ENCODE measurements around the gene ACP7.

ACP7 gene

DNA sequence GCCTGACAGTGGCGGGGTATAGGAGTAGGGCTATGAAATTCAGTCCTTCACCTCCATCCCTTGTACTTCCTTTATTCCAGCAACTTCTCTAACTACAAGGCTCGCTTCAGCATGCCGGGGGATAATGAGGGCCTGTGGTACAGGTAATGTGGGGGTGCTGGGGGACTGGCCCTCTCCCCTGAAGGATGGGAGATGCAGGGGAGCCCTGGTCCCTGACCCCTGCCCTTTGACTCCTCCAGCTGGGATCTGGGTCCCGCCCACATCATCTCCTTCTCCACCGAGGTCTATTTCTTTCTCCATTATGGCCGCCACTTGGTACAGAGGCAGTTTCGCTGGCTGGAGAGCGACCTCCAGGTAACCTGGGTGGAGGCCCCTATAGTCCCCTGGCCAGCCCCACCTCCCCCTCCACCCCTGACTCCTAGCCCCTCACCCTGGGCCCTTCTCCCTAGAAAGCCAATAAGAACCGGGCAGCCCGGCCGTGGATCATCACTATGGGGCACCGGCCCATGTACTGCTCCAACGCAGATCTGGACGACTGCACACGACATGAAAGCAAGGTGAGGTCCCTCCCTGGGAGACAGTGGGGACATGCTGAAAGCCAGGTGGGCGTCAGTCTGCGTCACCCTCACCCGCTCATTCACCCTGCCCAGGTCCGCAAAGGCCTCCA is 16.5 kb downstream of the ACP7 start:
- ATAC-seq = no peak
- TF ChIP-seq POU6F1 (CRISPR knock-in tag; IDR thresholded peaks at IDR 0.05; ENCODE audit: borderline replicate concordance, low read depth) = no peak
- no peak for TF ChIP-seq GLIS3 (CRISPR knock-in tag; IDR thresholded peaks at IDR 0.05)
- TF ChIP-seq, protein P1, sequence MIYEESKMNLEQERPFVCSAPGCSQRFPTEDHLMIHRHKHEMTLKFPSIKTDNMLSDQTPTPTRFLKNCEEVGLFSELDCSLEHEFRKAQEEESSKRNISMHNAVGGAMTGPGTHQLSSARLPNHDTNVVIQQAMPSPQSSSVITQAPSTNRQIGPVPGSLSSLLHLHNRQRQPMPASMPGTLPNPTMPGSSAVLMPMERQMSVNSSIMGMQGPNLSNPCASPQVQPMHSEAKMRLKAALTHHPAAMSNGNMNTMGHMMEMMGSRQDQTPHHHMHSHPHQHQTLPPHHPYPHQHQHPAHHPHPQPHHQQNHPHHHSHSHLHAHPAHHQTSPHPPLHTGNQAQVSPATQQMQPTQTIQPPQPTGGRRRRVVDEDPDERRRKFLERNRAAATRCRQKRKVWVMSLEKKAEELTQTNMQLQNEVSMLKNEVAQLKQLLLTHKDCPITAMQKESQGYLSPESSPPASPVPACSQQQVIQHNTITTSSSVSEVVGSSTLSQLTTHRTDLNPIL (CRISPR knock-in tag; IDR thresholded peaks at IDR 0.05; ENCODE audit: low read depth) = no peak
- no peak for TF ChIP-seq ESRRG (CRISPR knock-in tag; IDR thresholded peaks at IDR 0.05)

DNA sequence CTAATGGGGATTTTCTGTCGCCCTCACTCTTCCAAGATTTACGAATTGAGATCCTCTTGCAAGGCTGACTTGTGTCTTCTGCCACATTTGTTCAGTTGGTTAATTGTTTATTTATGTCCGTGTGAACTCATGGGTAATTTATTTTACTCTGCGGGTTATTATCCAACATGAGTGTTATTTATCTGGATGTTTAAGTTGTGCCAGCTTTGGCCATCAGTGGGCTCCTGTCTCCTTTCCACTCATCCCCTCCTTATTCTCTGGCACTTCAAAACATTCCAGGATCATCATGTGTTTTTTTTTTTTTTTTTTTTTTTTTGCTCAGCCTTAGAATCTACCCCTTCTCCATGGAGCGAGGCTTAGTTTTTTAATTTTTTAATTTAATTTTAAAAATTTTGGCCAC is 19.0 kb downstream of the ACP7 start:
- no peak for ATAC-seq
- TF ChIP-seq ZC3H10 (CRISPR knock-in tag; IDR thresholded peaks at IDR 0.05) = no peak
- TF ChIP-seq, protein P2, sequence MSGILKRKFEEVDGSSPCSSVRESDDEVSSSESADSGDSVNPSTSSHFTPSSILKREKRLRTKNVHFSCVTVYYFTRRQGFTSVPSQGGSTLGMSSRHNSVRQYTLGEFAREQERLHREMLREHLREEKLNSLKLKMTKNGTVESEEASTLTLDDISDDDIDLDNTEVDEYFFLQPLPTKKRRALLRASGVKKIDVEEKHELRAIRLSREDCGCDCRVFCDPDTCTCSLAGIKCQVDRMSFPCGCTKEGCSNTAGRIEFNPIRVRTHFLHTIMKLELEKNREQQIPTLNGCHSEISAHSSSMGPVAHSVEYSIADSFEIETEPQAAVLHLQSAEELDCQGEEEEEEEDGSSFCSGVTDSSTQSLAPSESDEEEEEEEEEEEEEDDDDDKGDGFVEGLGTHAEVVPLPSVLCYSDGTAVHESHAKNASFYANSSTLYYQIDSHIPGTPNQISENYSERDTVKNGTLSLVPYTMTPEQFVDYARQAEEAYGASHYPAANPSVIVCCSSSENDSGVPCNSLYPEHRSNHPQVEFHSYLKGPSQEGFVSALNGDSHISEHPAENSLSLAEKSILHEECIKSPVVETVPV (CRISPR knock-in tag; IDR thresholded peaks at IDR 0.05) = no peak
- no peak for TF ChIP-seq ZFP3 (CRISPR knock-in tag; IDR thresholded peaks at IDR 0.05)
- TF ChIP-seq ZNF565 (CRISPR knock-in tag; conservative IDR thresholded peaks at IDR 0.05; ENCODE audit: low read depth) = no peak
- no peak for TF ChIP-seq ARNTL (CRISPR knock-in tag; IDR thresholded peaks at IDR 0.05; ENCODE audit: borderline replicate concordance, low read depth)
- TF ChIP-seq CSDC2 (CRISPR knock-in tag; IDR thresholded peaks at IDR 0.05) = no peak
- no peak for TF ChIP-seq ISL1 (CRISPR knock-in tag; IDR thresholded peaks at IDR 0.05)
- TF ChIP-seq SNAI2 (CRISPR knock-in tag; IDR thresholded peaks at IDR 0.05) = no peak
- TF ChIP-seq PPARA (CRISPR knock-in tag; IDR thresholded peaks at IDR 0.05; ENCODE audit: borderline replicate concordance) = no peak
- TF ChIP-seq, protein P3, sequence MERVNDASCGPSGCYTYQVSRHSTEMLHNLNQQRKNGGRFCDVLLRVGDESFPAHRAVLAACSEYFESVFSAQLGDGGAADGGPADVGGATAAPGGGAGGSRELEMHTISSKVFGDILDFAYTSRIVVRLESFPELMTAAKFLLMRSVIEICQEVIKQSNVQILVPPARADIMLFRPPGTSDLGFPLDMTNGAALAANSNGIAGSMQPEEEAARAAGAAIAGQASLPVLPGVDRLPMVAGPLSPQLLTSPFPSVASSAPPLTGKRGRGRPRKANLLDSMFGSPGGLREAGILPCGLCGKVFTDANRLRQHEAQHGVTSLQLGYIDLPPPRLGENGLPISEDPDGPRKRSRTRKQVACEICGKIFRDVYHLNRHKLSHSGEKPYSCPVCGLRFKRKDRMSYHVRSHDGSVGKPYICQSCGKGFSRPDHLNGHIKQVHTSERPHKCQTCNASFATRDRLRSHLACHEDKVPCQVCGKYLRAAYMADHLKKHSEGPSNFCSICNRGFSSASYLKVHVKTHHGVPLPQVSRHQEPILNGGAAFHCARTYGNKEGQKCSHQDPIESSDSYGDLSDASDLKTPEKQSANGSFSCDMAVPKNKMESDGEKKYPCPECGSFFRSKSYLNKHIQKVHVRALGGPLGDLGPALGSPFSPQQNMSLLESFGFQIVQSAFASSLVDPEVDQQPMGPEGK (CRISPR knock-in tag; IDR thresholded peaks at IDR 0.05; ENCODE audit: borderline replicate concordance) = no peak
- TF ChIP-seq, protein P1 (CRISPR knock-in tag; IDR thresholded peaks at IDR 0.05; ENCODE audit: low read depth) = no peak
- no peak for TF ChIP-seq OSR1 (CRISPR knock-in tag; IDR thresholded peaks at IDR 0.05)

DNA sequence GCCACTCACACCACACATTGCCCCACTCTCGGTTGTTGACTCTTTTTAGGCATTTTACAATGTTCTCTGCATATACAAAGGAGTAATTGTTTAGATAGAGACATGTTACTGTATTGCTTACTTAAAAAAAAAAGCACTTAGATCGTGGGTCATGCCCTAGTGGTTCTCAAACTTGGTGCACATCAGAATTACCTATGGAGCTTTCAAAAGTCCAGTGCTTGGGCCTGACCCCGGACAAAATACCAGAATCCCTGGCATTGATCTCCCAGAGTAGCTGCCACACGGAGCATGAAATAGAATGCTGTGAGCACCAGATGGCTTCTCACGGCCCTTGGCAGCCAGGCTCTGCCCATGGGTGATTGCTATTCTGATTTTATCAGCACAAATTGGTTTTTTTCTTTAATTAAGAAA is 20.0 kb downstream of the ACP7 start:
- ATAC-seq = no peak
- no peak for TF ChIP-seq ARNTL (CRISPR knock-in tag; IDR thresholded peaks at IDR 0.05; ENCODE audit: borderline replicate concordance, low read depth)
- TF ChIP-seq, protein P2 (CRISPR knock-in tag; IDR thresholded peaks at IDR 0.05) = no peak
- TF ChIP-seq ZFP3 (CRISPR knock-in tag; IDR thresholded peaks at IDR 0.05) = no peak
- TF ChIP-seq ISL1 (CRISPR knock-in tag; IDR thresholded peaks at IDR 0.05) = no peak

GRCh38 chr19:39106194-39106593 is 22.0 kb downstream of the ACP7 start:
- TF ChIP-seq ZNF565 (CRISPR knock-in tag; conservative IDR thresholded peaks at IDR 0.05; ENCODE audit: low read depth) = no peak
- TF ChIP-seq ISL1 (CRISPR knock-in tag; IDR thresholded peaks at IDR 0.05) = no peak
- no peak for TF ChIP-seq ZC3H10 (CRISPR knock-in tag; IDR thresholded peaks at IDR 0.05)
- TF ChIP-seq ZFP3 (CRISPR knock-in tag; IDR thresholded peaks at IDR 0.05) = no peak
- TF ChIP-seq RARB (CRISPR knock-in tag; IDR thresholded peaks at IDR 0.05) = no peak
- TF ChIP-seq, protein P1 (CRISPR knock-in tag; IDR thresholded peaks at IDR 0.05; ENCODE audit: low read depth) = no peak
- ATAC-seq = no peak
